ENCODE data around the gene GZF1.
A peak's percentile ranks its signal among the peaks of the same experiment; 100 is the strongest.

GZF1 gene
- long read RNA-seq, donor 1, full-length matches to known transcripts: 1 of 1 reads
- long read RNA-seq, donor 1, partial matches to known transcripts: 0 of 1 reads
- long read RNA-seq, donor 1, other reads (novel, unspliced or antisense): 0 of 1 reads
- long read RNA-seq, donor 2, full-length matches to known transcripts: 1 of 1 reads
- long read RNA-seq, donor 2, partial matches to known transcripts: 0 of 1 reads
- long read RNA-seq, donor 2, other reads (novel, unspliced or antisense): 0 of 1 reads
- long read RNA-seq, donor 3, full-length matches to known transcripts: 2 of 2 reads
- long read RNA-seq, donor 3, partial matches to known transcripts: 0 of 2 reads
- long read RNA-seq, donor 3, other reads (novel, unspliced or antisense): 0 of 2 reads
- long read RNA-seq, donor 4, full-length matches to known transcripts: 3 of 3 reads
- long read RNA-seq, donor 4, partial matches to known transcripts: 0 of 3 reads
- long read RNA-seq, donor 4, other reads (novel, unspliced or antisense): 0 of 3 reads
- long read RNA-seq, donor 5: 0 reads
- long read RNA-seq, donor 6, full-length matches to known transcripts: 5 of 5 reads
- long read RNA-seq, donor 6, partial matches to known transcripts: 0 of 5 reads
- long read RNA-seq, donor 6, other reads (novel, unspliced or antisense): 0 of 5 reads
- long read RNA-seq, donor 7, full-length matches to known transcripts: 5 of 5 reads
- long read RNA-seq, donor 7, partial matches to known transcripts: 0 of 5 reads
- long read RNA-seq, donor 7, other reads (novel, unspliced or antisense): 0 of 5 reads
- long read RNA-seq, donor 8, full-length matches to known transcripts: 1 of 7 reads
- long read RNA-seq, donor 8, partial matches to known transcripts: 6 of 7 reads
- long read RNA-seq, donor 8, other reads (novel, unspliced or antisense): 0 of 7 reads

- DNase-seq: peak; percentile 97
These were observed at the start of gene GZF1 for GRCh38 chr20:23361476-23362391. GZF1 (plus strand) TSS chr20:23362182; CDS start chr20:23364384, 2,202 bp downstream.

- DNase-seq: no peak
These were observed 48.7 kb upstream of the GZF1 start for GRCh38 chr20:23313271-23313670.

- no peak for DNase-seq
These were observed 47.3 kb upstream of the GZF1 start for GRCh38 chr20:23314699-23315098.

GRCh38 chr20:23315099-23315498 is 46.9 kb upstream of the GZF1 start:
- no peak for DNase-seq

GRCh38 chr20:23316626-23317025 is 45.4 kb upstream of the GZF1 start:
- DNase-seq: no peak

GRCh38 chr20:23317081-23317480 is 44.9 kb upstream of the GZF1 start:
- no peak for DNase-seq

- no peak for DNase-seq
These were observed 43.6 kb upstream of the GZF1 start for GRCh38 chr20:23318347-23318746.

GRCh38 chr20:23320317-23320716 is 41.7 kb upstream of the GZF1 start:
- no peak for DNase-seq

- no peak for DNase-seq
These were observed 36.9 kb upstream of the GZF1 start for GRCh38 chr20:23325107-23325506.

GRCh38 chr20:23326774-23327173 is 35.2 kb upstream of the GZF1 start:
- no peak for DNase-seq

GRCh38 chr20:23327617-23328333 is 34.2 kb upstream of the GZF1 start:
- no peak for DNase-seq

GRCh38 chr20:23331450-23332350 is 30.3 kb upstream of the GZF1 start:
- no peak for DNase-seq

GRCh38 chr20:23332467-23332866 is 29.5 kb upstream of the GZF1 start:
- DNase-seq: no peak

GRCh38 chr20:23334111-23334510 is 27.9 kb upstream of the GZF1 start:
- DNase-seq: no peak

GRCh38 chr20:23335521-23335920 is 26.5 kb upstream of the GZF1 start:
- DNase-seq: no peak

- no peak for DNase-seq
These were observed 25.5 kb upstream of the GZF1 start for GRCh38 chr20:23336476-23336875.

GRCh38 chr20:23337312-23337711 is 24.7 kb upstream of the GZF1 start:
- DNase-seq: no peak

- no peak for DNase-seq
These were observed 22.0 kb upstream of the GZF1 start for GRCh38 chr20:23339986-23340385.

- DNase-seq: peak; percentile 21
These were observed 21.5 kb upstream of the GZF1 start for GRCh38 chr20:23340524-23340923.

GRCh38 chr20:23341073-23341472 is 20.9 kb upstream of the GZF1 start:
- DNase-seq: no peak
